ENCODE measurements around the gene CCDC88C. TPM values are rescaled to one million over a fixed set of nuclear protein-coding genes. Genes with fewer than 3 reads are reported as not detected.

Gene CCDC88C
- total RNA-seq, 2 experiments from 2014 or later = 269 to 287 TPM

DNA sequence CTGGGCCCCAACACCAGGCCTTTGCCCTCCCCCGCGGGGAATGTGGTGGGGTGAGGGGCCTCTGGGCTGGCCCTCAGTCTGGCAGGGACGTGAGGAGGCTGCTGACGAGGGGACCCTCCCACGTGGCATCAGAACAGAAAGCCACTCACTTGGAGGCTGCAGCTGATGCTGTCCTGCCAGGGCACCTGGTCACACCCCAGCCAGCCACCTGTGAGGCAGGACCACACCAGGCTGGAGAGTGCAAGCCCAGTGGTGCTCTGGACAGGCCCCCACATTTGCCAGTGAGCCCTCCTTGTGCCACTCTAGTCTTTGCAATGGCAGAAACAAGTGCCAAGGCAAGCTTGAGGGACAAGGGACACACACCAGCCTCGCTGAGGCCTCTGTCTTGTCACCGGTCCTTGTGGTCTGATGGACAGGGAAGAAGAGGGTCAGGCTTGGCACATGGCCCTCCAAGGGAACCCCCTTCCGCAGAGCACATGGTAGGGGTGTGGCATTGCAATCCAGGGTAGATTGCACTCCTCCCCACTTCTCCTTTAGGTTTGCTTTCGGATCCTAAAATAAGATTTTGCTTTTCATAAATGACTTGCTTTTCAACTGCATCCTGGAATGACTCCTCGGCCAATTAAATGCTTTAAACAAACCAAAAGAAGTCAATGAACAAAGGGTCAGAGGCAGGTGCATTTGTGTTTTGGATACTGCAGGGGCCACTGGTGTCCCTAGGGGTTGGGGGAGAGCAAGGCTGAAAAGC, 53.7 kb downstream of the CCDC88C start:
- intact Hi-C loops (cut with DNase I, micrococcal nuclease) = no loop called here
- ATAC-seq (ENCODE audit: poor library complexity) (no peak), DNase-seq (peak in 3 of 14 experiments; percentile 30 to 71 (median 61))
- no peak for TF ChIP-seq CTCF (IDR thresholded peaks at IDR 0.05)
- ChIA-PET CTCF (no interaction called here), POLR2A (interaction anchor here (1.1 to 2.1 kb wide), 4 partner anchors 8 to 46 kb away, joined by 3 to 10 read pairs (median 6); no protein-coding TSS in a partner anchor)
- Mint-ChIP-seq H3K36me3 (ENCODE audit: low read depth) (peaks cover 48% of the 10 kb centered on the region), H3K4me3 (no peak overlapping the region), H3K27ac (peak overlapping the region; percentile 96), H3K9me3 (no peaks in the 10 kb centered on the region), H3K4me1 (ENCODE audit: low read depth) (peaks cover 84% of the 10 kb centered on the region), H3K27me3 (no peaks in the 10 kb centered on the region)
- Histone ChIP-seq H3K27me3 (ENCODE audit: control insufficient read depth in 1 of 2, insufficient read depth in 2 of 2, low read length in 2 of 2) (no peaks in the 10 kb centered on the region), H3K27ac (ENCODE audit: low read depth in 1 of 2, low read length in 2 of 2) (peak overlapping the region; percentile 47 to 48), H3K4me3 (ENCODE audit: low read length) (no peak overlapping the region), H3K9me3 (ENCODE audit: control insufficient read depth in 1 of 2, insufficient read depth in 1 of 2, low read length in 2 of 2) (no peaks in the 10 kb centered on the region), H3K36me3 (ENCODE audit: insufficient read depth, low read length) (peaks cover 26% of the 10 kb centered on the region), H3K4me1 (ENCODE audit: insufficient read depth, low read length) (peaks cover 98% of the 10 kb centered on the region)

GRCh38 chr14:91361233-91361811, 56.3 kb downstream of the CCDC88C start:
- intact Hi-C loops (cut with DNase I, micrococcal nuclease) = no loop called here
- DNase-seq (peak in 2 of 14 experiments; percentile 61 to 64), ATAC-seq (ENCODE audit: poor library complexity) (no peak)
- POLR2A ChIA-PET = interaction anchor here (0.8 to 3.6 kb wide), 5 partner anchors 11 to 57 kb away, joined by 3 to 16 read pairs (median 5); no protein-coding TSS in a partner anchor
- Histone ChIP-seq H3K27me3 (ENCODE audit: control insufficient read depth in 1 of 2, insufficient read depth in 2 of 2, low read length in 2 of 2) (no peaks in the 10 kb centered on the region), H3K4me3 (ENCODE audit: low read length) (no peak overlapping the region), H3K36me3 (ENCODE audit: insufficient read depth, low read length) (peaks cover 47% of the 10 kb centered on the region), H3K9me3 (ENCODE audit: control insufficient read depth in 1 of 2, insufficient read depth in 1 of 2, low read length in 2 of 2) (no peaks in the 10 kb centered on the region), H3K4me1 (ENCODE audit: insufficient read depth, low read length) (peaks cover 98% of the 10 kb centered on the region), H3K27ac (ENCODE audit: low read depth in 1 of 2, low read length in 2 of 2) (no peak overlapping the region)
- H3K27me3 Mint-ChIP-seq = no peaks in the 10 kb centered on the region
- H3K36me3 Mint-ChIP-seq (ENCODE audit: low read depth) = peaks cover 56% of the 10 kb centered on the region
- CTCF ChIA-PET = no interaction called here
- no peaks in the 10 kb centered on the region for H3K9me3 Mint-ChIP-seq
- peaks cover 79% of the 10 kb centered on the region for H3K4me1 Mint-ChIP-seq (ENCODE audit: low read depth)
- TF ChIP-seq CTCF (IDR thresholded peaks at IDR 0.05) = no peak
- no peak overlapping the region for H3K4me3 Mint-ChIP-seq
- peak overlapping the region; percentile 73 for H3K27ac Mint-ChIP-seq

DNA sequence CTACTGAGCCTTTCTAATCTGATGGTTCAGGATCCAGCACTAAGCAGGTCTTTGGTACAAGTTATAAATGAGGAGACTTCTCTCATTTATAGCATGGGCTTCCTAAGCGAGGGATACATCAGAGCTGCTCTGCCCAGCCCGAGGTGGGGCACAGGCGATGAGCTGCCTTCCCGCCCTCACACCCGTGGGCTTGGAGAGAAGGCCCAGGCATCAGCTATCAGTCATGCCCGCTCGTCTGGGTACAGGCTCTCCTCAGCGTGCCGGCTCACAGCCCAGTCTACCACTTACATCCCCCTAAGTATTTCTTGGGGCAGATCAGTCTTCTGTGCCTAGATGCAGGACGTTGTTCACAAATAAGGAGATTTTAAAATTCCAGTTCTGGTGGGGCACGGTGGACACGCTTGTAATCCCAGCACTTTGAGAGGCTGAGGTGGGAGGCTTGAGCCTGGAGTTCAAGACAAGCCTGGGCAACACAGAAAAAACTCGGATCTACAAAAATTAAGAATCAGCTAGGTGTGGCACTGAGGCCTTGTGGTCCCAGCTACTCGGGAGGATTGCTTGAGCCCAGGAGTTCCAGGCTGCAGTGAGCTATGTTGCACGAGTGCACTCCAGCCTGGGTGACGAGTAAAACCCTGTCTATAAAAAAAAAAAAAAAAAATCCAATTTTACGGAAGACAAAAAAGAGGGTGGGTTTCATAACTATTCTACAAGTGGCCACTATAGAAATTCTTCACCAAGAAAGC, 57.0 kb downstream of the CCDC88C start:
- no peak for DNase-seq
- peaks cover 98% of the 10 kb centered on the region for H3K4me1 ChIP-seq (ENCODE audit: insufficient read depth, low read length)

More for the DNA sequence above, 57.0 kb downstream of the CCDC88C start:
- Histone ChIP-seq H3K36me3 (ENCODE audit: insufficient read depth, low read length) (peaks cover 50% of the 10 kb centered on the region), H3K9me3 (ENCODE audit: control insufficient read depth in 1 of 2, insufficient read depth in 1 of 2, low read length in 2 of 2) (no peaks in the 10 kb centered on the region), H3K4me3 (ENCODE audit: low read length) (no peak overlapping the region), H3K27ac (ENCODE audit: low read depth in 1 of 2, low read length in 2 of 2) (peak overlapping the region in 1 of 2 donors; percentile 30), H3K27me3 (ENCODE audit: control insufficient read depth in 1 of 2, insufficient read depth in 2 of 2, low read length in 2 of 2) (no peaks in the 10 kb centered on the region)
- Mint-ChIP-seq H3K27ac (peak overlapping the region; percentile 73), H3K9me3 (no peaks in the 10 kb centered on the region), H3K36me3 (ENCODE audit: low read depth) (peaks cover 63% of the 10 kb centered on the region), H3K4me3 (no peak overlapping the region), H3K4me1 (ENCODE audit: low read depth) (peaks cover 81% of the 10 kb centered on the region), H3K27me3 (no peaks in the 10 kb centered on the region)
- CTCF ChIA-PET = interaction anchor here (0.9 to 1.2 kb wide), 2 partner anchors 37 to 39 kb away, joined by 3 to 4 read pairs; no protein-coding TSS in a partner anchor
- TF ChIP-seq CTCF (IDR thresholded peaks at IDR 0.05) = no peak
- intact Hi-C loops (cut with DNase I, micrococcal nuclease) = no loop called here
- POLR2A ChIA-PET = interaction anchor here (0.8 to 3.6 kb wide), 5 partner anchors 9 to 57 kb away, joined by 3 to 16 read pairs (median 6); partner anchors contain the start of gene CCDC88C
- no peak for ATAC-seq (ENCODE audit: poor library complexity)
